Brain microvascular endothelial cell (primary cell): ENCODE results near the gene SELENOM.

Experiments used
- DNase-seq: peaks from one replicate; pipeline ENCODE4 v3.0.0-alpha.2; 2020
- H3K27ac ChIP-seq: fragments of 250-450 bp; sonication (Bioruptor Pico); 2 replicates; pipeline ENCODE4 v1.5.1; 2020; ENCODE audit warnings: mild to moderate bottlenecking, moderate library complexity
- H3K27me3 ChIP-seq: fragments of 250-450 bp; sonication (Bioruptor Pico); replicated peaks from 2 replicates; pipeline ENCODE4 v1.5.1; 2020; ENCODE audit warnings: mild to moderate bottlenecking
- H3K36me3 ChIP-seq: fragments of 250-450 bp; sonication (Bioruptor Pico); replicated peaks from 2 replicates; pipeline ENCODE4 v1.5.1; 2020; ENCODE audit warnings: mild to moderate bottlenecking
- H3K4me3 ChIP-seq: 2 replicates; pipeline ENCODE4 v1.5.1; 2011; ENCODE audit warnings: low read depth, mild to moderate bottlenecking, control low read depth, low read length, moderate library complexity
- CTCF ChIP-seq: IDR thresholded peaks from 2 replicates; pipeline ENCODE4 v1.5.1; 2011; ENCODE audit warnings: low read depth, mild to moderate bottlenecking, moderate library complexity, low read length, control low read depth, inconsistent platforms; ENCODE audit errors: missing control alignments
- in situ Hi-C: cut with HindIII; loops from 2 replicates; pipeline ENCODE4 v1.10.0; 2017; ENCODE audit warnings: low sequenced_read_pairs, low pct_ligation_motif_present

Gene SELENOM

GRCh38 chr22:31095637-31096249, 11.6 kb downstream of the SELENOM start:
- no peak overlapping the region for H3K27ac ChIP-seq
- no peak overlapping the region for H3K4me3 ChIP-seq
- no peak for TF ChIP-seq CTCF
- in situ Hi-C loops = no loop called here
- H3K27me3 ChIP-seq = no peaks in the 10 kb centered on the region
- peaks cover 92% of the 10 kb centered on the region for H3K36me3 ChIP-seq
- no peak for DNase-seq

GRCh38 chr22:31094741-31095140, 12.6 kb downstream of the SELENOM start:
- no peak for DNase-seq
- no peak for TF ChIP-seq CTCF
- no peak overlapping the region for H3K4me3 ChIP-seq
- in situ Hi-C loops = no loop called here
- H3K27ac ChIP-seq = no peak overlapping the region
- peaks cover 90% of the 10 kb centered on the region for H3K36me3 ChIP-seq
- no peaks in the 10 kb centered on the region for H3K27me3 ChIP-seq

- no peak overlapping the region for H3K4me3 ChIP-seq
- in situ Hi-C loops = no loop called here
- H3K27ac ChIP-seq = no peak overlapping the region
- no peak for TF ChIP-seq CTCF
- peaks cover 89% of the 10 kb centered on the region for H3K36me3 ChIP-seq
- DNase-seq = no peak
- H3K27me3 ChIP-seq = no peaks in the 10 kb centered on the region
Observed at GRCh38 chr22:31094021-31094551, 13.3 kb downstream of the SELENOM start.

- in situ Hi-C loops = no loop called here
- Histone ChIP-seq H3K4me3 (no peak overlapping the region), H3K36me3 (peaks cover 90% of the 10 kb centered on the region), H3K27ac (no peak overlapping the region), H3K27me3 (no peaks in the 10 kb centered on the region)
- DNase-seq = no peak
- TF ChIP-seq CTCF = no peak
Observed at GRCh38 chr22:31093086-31093850, 14.1 kb downstream of the SELENOM start.

GRCh38 chr22:31092161-31092560, 15.2 kb downstream of the SELENOM start:
- TF ChIP-seq CTCF = no peak
- Histone ChIP-seq H3K4me3 (no peak overlapping the region), H3K36me3 (peaks cover 92% of the 10 kb centered on the region), H3K27me3 (no peaks in the 10 kb centered on the region), H3K27ac (no peak overlapping the region)
- in situ Hi-C loops = no loop called here
- DNase-seq = no peak
